Activated CD8-positive, alpha-beta memory T cell treated with anti-CD3 and anti-CD28 coated beads, Interleukin-2, amount 50 U/mL, for 24 hours (primary cell): Measurements from ENCODE around the gene NEXMIF.
"Not testable (repeated sequence)": the region's sequence is repeated elsewhere in the genome, so short reads cannot be mapped to it uniquely, and the experiment has no call there.

Experiments used
- DNase-seq: peaks from one replicate; pipeline ENCODE4 v3.0.0-alpha.2; 2020; ENCODE audit errors: extremely low read depth

The NEXMIF gene

DNA sequence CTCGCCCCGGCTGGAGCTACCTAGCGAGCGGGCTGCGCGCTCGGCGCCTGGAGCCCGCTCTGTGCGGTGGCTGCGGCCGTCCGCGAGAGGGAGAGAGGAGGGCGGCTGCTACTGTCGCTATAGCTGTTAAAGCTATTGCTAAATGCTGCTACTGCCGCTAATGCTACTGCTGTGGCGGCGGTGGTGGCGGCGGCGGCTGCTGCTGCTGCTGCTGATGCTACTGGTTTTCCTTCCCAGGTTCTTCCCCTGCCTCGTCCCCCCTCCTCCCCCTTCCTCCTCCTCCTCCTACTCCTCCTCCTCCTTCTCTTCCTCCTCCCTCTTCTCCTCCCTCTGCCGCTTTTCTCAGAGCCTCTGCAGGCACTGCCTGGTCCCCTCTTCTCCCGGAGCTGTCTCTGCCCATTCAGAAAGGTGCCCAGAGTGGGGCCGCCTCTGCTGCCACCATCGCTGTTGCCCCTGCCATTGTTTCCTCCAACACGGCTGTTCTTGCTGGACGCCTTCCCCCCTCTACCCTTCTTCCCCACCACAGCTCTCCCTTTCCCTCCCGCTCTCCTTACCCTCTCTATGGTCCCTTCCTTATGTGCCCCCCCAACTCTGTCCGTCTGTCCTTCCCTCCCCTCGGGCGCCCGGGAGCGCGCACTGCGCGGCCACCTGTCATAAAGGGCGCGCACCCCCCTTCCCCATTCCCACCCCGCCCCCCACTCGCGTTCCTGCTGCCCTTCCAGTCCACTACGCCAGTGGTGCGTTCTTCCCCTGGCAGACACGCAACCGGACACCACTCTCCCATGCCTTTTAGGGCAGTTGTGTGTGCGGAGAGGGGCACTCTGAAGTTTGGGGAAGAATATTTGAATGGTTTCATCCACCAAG lies at the start of gene NEXMIF:
TSS of gene NEXMIF (minus strand) at position 228 of the 864 bp plus-strand sequence.
- DNase-seq = no peak

DNA sequence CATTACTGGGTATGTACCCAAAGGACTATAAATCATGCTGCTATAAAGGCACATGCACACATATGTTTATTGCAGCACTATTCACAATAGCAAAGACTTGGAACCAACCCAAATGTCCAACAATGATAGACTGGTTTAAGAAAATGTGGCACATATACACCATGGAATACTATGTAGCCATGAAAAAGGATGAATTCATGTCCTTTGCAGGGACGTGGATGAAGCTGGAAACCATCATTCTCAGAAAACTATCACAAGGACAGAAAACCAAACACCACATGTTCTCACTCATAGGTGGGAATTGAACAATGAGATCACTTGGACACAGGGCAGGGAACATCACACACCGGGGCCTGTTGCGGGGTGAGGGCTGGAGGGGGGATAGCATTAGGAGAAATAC lies 36.7 kb upstream of the NEXMIF start:
- DNase-seq = not testable (repeated sequence)

DNA sequence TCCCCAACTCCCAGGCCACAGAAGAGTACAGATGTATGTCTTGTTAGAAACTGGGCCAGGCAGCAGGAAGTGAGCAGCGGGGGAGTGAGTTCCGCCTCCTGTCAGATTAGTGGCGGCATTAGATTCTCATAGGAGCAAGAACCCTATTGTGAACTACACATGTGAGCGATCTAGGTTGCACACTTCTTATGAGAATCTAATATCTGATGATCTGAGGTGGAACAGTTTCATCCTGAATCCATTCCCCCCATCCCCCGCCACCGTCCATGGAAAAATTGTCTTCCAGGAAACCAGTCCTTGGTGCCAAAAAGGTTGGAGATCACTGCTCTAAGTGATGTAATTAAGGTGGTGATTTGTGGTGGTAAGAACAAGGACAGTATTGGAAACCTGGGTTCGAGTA lies 24.5 kb upstream of the NEXMIF start:
- DNase-seq = no peak

DNA sequence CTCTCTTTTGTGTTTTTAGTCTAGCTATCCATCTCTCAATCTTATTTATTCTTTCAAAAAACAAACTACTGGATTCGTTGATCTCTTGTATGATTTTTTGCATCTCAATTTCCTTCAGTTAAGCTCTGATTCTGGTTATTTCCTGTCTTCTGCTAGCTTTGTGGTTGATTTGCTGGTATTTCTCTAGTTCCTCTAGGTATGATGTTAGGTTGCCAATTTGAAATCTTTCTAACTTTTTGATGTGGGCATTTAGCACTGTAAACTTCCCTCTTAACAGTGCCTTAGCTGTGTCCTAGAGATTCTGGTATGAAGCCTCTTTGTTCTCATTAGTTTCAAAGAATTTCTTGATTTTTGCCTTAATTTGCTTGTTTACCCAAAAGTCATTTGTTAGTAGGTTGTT lies 15.2 kb upstream of the NEXMIF start:
- DNase-seq = no peak

DNA sequence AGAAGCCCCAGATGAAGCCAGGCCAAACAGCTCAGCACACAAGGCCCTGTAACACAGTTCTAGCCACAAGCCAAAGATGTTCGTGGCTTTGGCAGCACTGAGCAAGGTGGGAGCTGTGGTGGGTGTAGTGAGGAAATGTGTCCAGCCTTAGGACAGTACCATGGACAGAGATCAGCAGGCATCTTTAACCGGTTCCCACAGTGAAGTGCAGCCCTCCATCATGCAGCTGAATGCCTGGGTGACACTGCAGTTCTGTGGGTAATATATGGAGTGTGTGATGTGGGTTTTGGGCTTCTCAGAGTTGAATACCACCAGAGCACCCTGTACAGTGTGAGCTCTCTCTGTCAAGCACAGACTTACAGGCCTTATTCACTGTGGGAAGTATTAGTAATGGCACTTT lies 6.0 kb upstream of the NEXMIF start:
- DNase-seq = no peak

DNA sequence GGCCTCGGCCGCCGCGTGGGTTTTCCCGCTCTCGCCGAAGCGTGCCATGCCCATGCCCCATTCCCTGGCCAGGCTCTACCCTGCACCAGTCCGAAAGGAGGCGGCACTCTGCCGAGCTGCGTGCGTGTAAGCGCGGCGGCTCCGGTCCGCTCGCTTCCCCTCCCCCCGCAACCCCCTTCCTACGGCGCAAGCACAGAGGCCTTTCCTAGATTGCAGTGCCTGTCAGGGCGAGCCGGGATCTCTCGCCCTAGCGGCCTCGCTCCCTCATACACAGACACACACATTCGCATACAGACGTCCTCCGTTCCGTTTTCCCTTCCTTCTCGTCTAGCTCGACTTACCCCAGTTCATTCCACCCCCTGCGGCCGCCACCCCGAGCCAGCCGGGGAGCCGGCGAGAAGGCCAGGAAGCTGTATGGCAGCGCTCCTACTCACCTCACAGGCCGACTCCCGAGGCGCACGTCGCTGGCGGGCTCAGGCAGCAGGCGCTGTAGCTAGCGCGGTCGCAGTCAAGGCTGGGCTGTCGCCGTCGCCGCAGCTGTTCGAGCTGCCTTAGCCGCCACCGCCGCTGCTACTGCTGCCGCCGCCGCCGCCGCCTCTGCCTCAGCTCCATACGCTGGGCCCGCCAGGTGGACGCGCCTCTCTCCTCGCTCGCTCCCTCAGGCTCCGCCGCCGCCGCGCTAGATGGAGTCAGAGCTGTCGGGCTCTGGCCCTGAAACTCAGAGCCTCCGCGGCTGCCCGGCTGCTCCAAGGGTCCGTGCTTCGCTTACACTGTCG lies 615 bp downstream of the NEXMIF start:
- no peak for DNase-seq

DNA sequence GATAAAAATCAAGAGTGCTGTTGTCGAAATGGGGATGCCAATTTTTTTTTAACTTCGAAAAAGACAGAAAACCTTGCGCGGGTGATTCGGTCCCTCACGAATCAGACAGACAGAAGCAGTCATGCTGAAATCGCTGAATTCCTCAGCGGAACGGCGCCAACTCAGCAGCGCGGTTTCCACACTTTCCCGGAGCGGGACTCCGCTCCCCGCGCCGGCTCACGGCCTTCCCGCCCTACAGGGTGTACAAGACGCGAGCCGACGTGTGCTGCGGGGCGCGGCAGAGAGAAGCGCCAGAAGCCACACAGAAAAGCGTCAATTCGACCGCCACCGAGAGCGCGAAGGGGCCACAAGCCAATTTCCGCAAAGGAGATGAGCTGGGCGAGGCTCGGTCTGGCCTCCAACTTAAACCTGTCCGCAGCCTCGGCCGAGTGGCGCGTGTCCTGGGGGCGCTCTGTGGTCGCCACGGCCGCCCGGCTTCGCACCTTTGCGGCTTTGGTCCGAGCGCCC lies 1.3 kb downstream of the NEXMIF start:
- DNase-seq = no peak

DNA sequence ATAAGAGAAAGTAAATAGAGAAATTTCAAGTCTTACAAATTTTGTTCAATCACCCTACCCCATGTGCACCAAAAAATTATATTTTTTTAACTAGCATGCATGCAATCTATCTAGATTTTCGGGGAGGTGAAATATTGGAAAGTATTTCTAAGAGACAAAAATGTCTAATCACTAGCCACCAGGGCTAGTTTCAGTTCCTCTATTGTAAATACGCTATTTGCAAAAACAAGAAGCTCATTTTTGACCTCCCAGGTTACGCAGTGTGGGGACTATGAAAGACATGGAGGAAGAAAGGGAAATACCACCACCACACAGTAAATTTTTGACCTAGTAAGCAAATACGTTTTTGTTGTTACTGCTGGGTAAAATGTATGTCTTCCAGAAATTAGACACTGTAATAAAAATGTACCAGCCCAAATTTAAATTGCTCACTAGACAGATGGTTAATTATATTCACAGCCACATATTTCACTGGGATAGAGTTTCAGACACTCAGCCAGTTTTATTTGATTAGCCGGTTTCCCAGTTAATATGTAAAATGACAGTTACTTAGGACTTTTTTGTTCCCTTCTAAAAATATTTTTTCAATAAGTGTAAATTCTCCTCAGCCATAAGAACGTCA lies 2.2 kb downstream of the NEXMIF start:
- no peak for DNase-seq

DNA sequence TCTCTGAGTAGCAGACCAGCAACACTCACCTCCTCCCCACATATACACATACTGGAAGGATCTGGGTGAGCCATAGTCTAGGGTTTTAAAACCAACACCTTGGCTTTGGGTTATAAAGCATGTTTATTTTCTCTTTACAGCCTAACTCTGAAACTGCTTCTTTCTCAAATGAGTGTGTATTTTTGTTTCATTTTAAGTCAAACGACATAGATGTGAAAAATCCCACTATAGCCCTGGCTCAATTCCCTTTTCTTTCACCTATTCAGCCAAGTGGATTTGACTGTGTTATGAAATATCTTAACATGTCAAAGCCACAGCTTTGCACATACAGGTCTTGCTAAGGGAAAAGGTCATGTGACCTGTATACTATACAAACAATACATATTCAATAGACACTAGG lies 13.8 kb downstream of the NEXMIF start:
- no peak for DNase-seq

DNA sequence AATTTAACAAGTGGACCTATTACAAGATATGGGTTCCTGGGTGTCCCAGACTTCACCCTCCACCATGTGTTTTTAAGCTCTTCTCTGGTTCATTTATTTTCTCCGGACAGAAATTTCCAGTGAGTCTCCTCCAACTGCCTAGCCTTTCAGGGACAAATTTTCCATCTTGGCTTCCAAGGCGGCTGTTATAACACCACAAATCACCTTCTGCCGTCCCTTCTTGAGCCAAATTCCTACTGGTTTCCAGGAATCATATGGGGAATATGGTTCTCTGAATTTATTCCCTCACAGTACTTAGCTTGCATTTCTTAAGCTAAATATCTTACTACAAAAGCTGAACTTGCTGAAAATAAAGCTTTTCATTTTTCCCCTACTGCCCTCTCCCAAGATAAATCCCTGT lies 18.8 kb downstream of the NEXMIF start:
- no peak for DNase-seq

DNA sequence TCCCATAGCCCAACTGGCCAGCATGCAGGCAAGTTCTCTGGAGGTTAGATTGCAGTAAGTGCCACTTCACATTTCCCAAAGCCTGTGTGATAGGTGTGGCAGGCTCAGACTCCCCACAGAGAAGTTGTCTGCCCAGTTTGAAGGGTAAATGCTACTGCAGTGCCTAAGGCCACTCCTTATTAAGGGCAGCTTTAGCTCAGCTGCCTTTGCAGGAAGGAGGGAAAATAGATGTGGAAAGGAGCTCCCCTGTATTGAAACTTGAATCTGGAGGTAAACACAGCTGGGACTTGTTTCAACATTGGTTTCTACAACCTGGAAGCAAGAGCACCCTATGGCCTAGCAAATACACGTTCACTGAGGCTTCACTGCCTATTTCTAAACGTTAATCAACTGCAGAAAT lies 22.4 kb downstream of the NEXMIF start:
- DNase-seq = no peak

DNA sequence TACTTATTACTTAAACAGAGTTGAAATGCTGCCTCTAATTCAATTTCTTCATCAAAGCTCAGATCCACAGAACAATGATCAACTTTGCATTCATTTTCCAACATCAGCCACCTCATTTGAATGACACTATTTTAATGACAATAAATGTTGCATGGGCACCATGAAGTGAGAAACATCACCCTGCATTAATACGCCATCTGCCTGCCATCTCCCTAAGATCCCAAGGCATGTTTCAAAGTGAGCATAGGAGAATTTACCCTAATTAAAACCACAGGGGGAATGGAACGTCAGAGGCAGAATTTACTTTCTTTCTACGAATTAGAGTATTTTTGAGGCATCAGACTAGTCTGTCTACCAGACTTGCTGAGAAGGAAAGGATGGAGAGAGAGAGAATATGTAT lies 32.7 kb downstream of the NEXMIF start:
- no peak for DNase-seq

DNA sequence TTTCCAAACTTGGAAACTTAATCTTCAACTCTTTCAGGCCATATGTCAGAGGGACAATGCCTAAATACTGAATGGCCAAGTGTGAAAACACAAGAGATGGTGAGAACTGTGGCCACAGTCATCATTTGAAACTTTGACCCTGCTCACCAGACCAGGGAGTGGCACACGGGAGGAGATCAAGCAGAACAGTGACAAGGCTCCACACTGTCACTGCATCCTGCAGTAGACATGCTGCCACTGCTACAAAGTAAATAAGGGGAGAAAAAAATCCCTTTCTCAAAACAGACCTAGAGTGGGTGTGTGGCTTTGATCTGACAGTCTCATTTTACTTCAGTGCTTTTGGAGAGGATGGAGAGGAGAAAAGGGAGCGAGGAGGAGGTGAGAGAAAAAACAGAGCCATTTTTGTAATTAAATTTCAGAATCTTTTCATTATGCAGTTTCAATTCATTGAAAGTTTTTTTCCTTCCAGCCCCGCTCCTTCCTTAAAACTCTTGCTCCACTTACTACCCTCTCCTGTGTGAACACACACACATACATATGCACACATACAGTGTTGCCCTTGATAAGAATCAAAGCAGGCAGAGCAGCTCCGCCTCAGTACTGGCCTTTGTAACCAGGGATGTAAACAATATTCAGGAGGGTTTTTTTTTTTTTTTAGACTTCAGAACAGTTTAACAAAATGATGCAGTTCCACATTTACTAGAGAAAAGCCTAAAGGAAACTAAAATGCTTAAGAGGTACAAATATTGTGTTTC lies 34.4 kb downstream of the NEXMIF start:
- DNase-seq = no peak

DNA sequence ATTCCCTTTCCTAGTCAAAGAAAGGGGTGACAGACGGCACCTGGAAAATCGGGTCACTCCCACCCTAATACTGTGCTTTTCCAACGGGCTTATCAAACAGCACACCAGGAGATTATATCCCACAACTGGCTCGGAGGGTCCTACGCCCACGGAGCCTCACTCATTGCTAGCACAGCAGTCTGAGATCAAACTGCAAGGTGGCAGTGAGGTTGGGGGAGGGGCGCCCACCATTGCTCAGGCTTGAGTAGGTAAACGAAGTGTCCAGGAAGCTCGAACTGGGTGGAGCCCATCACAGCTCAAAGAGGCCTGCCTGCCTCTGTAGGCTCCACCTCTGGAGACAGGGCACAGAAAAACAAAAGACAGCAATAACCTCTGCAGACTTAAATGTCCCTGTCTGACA lies 42.9 kb downstream of the NEXMIF start:
- not testable (repeated sequence) for DNase-seq

DNA sequence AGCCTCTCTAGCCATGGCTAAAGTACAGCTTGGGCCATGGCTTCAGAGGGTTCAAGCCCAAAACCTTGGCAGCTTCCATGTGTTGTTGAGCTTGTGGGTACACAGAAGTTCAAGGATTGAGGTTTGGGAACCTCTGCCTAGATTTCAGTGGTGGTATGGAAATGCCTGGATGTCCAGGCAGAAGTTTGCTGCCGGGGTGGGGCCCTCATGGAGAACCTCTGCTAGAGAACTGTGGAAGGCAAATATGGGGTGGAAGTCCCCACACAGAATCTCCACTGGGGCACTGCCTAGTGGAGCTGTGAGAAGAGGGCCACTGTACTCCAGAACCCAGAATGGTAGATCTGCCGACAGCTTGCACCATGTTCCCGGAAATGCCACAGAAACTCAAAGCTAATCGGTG lies 59.5 kb downstream of the NEXMIF start:
- DNase-seq = no peak

DNA sequence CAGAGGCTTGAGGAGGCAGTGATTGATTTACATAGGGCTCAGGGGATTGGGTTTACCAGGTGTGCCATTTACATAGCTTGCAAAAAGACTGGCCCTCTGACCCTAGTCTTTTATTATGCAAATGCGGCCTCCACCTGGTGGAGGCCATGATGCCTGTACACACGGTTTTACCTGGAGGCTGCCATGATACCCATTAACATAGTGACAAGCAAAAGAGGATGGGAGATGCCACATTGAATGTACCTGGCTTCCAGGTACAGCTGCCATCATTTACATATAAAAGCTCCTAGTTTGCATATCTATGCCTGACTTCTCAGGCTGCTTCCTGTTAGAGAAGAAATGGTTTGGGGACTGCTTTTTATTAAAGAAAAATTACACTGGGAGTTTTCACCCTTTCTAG lies 72.0 kb downstream of the NEXMIF start:
- no peak for DNase-seq

DNA sequence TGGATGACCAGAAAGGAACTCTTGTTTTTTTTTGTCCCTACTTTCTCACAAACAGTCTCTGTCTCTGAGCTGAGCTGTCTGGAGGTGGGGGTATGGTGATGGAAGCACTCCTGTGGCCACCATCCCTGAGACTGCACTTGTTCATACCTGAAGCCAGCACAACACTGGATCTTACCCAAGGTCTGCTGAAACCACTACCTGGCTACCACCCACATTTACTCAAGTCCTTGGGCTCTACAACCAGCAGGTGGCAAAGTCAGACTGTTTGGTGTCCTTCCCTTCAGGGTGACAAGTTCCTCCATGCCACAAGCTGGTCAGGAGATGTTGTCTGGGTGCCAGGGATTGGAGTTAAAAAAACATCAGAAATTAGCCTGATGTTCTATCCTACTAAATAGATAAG lies 89.7 kb downstream of the NEXMIF start:
- no peak for DNase-seq

DNA sequence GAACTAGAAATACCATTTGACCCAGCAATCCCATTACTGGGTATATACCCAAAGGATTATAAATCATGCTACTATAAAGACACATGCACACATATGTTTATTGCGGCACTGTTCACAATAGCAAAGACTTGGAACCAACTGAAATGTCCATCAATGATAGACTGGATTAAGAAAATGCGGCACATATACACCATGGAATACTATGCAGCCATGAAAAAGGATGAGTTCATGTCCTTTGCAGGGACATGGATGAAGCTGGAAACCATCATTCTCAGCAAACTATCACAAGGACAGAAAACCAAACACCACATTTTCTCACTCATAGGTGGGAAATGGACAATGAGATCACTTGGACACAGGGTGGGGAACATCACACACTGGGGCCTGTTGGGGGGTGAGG lies 105.5 kb downstream of the NEXMIF start:
- DNase-seq = not testable (repeated sequence)

DNA sequence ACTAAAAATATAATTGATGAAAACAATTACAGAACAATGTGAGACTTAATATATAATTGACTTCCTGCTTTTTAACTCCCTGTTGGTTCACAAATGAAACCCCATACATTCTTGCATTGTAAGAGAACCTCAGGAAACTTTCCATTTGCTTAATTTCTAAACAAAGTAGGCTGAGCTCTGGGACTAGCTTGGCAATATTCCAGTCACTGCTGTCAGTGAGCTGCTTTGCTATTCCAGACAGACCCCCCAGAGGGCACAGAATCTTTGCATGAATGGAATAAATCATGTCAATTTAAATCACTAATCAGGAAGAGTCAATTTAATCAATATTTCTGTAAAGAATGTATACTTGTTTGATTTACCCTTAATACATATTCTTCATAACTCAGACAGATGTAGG lies 110.6 kb downstream of the NEXMIF start:
- no peak for DNase-seq

DNA sequence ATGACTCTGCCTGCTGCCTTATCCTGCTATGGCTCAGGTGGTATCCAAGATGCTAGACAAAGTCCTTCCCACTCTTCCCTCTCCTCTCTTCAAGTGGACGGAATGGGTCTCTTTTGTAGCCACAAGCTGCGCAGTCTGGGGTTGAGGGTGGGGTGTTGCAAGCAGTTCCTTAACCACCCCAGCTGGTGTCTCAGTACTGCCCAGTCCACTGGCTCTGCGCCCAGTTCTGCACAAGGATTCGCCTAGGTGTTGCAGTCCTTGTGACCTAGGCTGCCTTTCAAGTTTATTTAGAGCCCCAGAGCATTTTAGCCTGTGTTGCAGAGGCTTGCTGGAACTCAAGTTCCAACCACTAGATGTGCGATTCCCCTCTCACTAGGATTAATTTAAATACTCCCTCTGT lies 120.7 kb downstream of the NEXMIF start:
- no peak for DNase-seq

DNA sequence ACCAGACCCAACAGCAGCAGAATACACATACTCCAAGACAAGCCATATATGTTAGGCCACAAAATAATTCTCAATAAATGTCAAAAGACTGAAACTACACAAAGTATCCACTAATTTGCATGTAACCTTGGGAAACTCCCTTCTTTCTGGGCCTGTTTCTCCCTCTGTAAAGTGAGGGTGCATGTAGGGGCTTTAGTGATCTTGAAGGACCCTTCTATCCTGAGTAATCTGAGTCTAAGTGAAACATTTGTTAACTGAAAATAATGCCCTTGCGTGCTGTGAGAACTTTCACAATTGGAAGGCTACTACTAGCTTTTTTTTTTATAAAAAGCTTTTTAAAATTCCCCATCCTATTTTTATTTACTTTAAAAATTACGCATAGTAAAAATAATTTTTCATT lies 125.2 kb downstream of the NEXMIF start:
- no peak for DNase-seq
